KMS-11 (cell line): ENCODE data around the gene PGAP3.

ENCODE experiments used
- H2AFZ ChIP-seq: fragments of 200-600 bp; sonication (generic); 2 replicates; pipeline ENCODE4 v1.6.1; 2016; ENCODE audit warnings: antibody characterized with exemption, mixed run types, low read depth
- H3K27ac ChIP-seq: fragments of 200-600 bp; sonication (generic); 2 replicates; pipeline ENCODE4 v1.6.1; 2016; ENCODE audit warnings: mild to moderate bottlenecking, mixed run types
- H3K27me3 ChIP-seq: fragments of 200-600 bp; sonication (generic); 2 replicates; pipeline ENCODE4 v1.6.1; 2017; ENCODE audit warnings: mild to moderate bottlenecking, low read depth, mixed run types, moderate library complexity; ENCODE audit not compliant: insufficient read depth
- H3K36me3 ChIP-seq: fragments of 200-600 bp; sonication (generic); 2 replicates; pipeline ENCODE4 v1.6.1; 2017; ENCODE audit warnings: mild to moderate bottlenecking, mixed run types; ENCODE audit not compliant: insufficient read depth
- H3K4me1 ChIP-seq: fragments of 200-600 bp; sonication (generic); 2 replicates; pipeline ENCODE4 v1.6.1; 2016; ENCODE audit warnings: mild to moderate bottlenecking, low read depth, mixed run types; ENCODE audit not compliant: poor library complexity, severe bottlenecking
- H3K4me2 ChIP-seq: fragments of 200-600 bp; sonication (generic); 2 replicates; pipeline ENCODE4 v1.7.0; 2016; ENCODE audit warnings: mild to moderate bottlenecking, mixed run types
- H3K4me3 ChIP-seq: fragments of 200-600 bp; sonication (generic); IDR thresholded peaks from 2 replicates; pipeline ENCODE4 v1.6.1; 2017; ENCODE audit warnings: low read depth, low read length, mixed read lengths; ENCODE audit not compliant: insufficient read depth
- H3K79me2 ChIP-seq: fragments of 200-600 bp; sonication (generic); 2 replicates; pipeline ENCODE4 v1.6.1; 2016; ENCODE audit warnings: low read depth, mixed run types; ENCODE audit not compliant: insufficient read depth
- H3K9ac ChIP-seq: fragments of 200-600 bp; sonication (generic); 2 replicates; pipeline ENCODE4 v1.6.1; 2016; ENCODE audit warnings: mild to moderate bottlenecking, mixed run types
- H4K20me1 ChIP-seq: fragments of 200-600 bp; sonication (generic); 2 replicates; pipeline ENCODE4 v1.6.1; 2016; ENCODE audit warnings: mild to moderate bottlenecking, mixed run types; ENCODE audit not compliant: insufficient read depth
- CTCF ChIP-seq: fragments of 200-600 bp; sonication (generic); conservative IDR thresholded peaks from 2 replicates; pipeline ENCODE4 v1.6.1; 2017; ENCODE audit warnings: low read depth, mild to moderate bottlenecking, antibody characterized with exemption, low read length, moderate library complexity, mixed read lengths

PGAP3 gene

GRCh38 chr17:39658346-39658745 is 29.5 kb downstream of the PGAP3 start:
- Histone ChIP-seq H3K4me3 (no peak overlapping the region), H3K4me1 (peaks cover 10% of the 10 kb centered on the region), H3K4me2 (no peak overlapping the region), H2AFZ (no peak overlapping the region), H3K36me3 (no peaks in the 10 kb centered on the region), H3K27ac (no peak overlapping the region), H3K9ac (no peak overlapping the region), H3K27me3 (no peaks in the 10 kb centered on the region), H4K20me1 (no peaks in the 10 kb centered on the region), H3K79me2 (no peaks in the 10 kb centered on the region)
- TF ChIP-seq CTCF, result no peak

- no peaks in the 10 kb centered on the region for H3K27me3 ChIP-seq
- peaks cover 10% of the 10 kb centered on the region for H3K4me1 ChIP-seq
- H3K4me2 ChIP-seq, result no peak overlapping the region
- TF ChIP-seq CTCF, result no peak
- H2AFZ ChIP-seq, result no peak overlapping the region
- H4K20me1 ChIP-seq, result no peaks in the 10 kb centered on the region
- H3K27ac ChIP-seq, result no peak overlapping the region
- H3K9ac ChIP-seq, result no peak overlapping the region
- H3K36me3 ChIP-seq, result no peaks in the 10 kb centered on the region
- H3K79me2 ChIP-seq, result no peaks in the 10 kb centered on the region
- no peak overlapping the region for H3K4me3 ChIP-seq
These were observed 32.8 kb downstream of the PGAP3 start for GRCh38 chr17:39655105-39655504.

- Histone ChIP-seq H3K4me3 (no peak overlapping the region), H3K27me3 (no peaks in the 10 kb centered on the region), H3K9ac (no peak overlapping the region), H3K4me1 (peaks cover 10% of the 10 kb centered on the region), H2AFZ (no peak overlapping the region), H3K27ac (no peak overlapping the region), H3K4me2 (no peak overlapping the region), H3K79me2 (no peaks in the 10 kb centered on the region), H4K20me1 (no peaks in the 10 kb centered on the region), H3K36me3 (no peaks in the 10 kb centered on the region)
- peak; percentile 98 for TF ChIP-seq CTCF
These were observed 34.1 kb downstream of the PGAP3 start for GRCh38 chr17:39653662-39654331.

- TF ChIP-seq CTCF, result no peak
- Histone ChIP-seq H3K36me3 (no peaks in the 10 kb centered on the region), H3K4me3 (no peak overlapping the region), H3K4me2 (no peak overlapping the region), H3K4me1 (peaks cover 10% of the 10 kb centered on the region), H3K9ac (no peak overlapping the region), H3K27ac (no peak overlapping the region), H4K20me1 (no peaks in the 10 kb centered on the region), H3K27me3 (no peaks in the 10 kb centered on the region), H3K79me2 (no peaks in the 10 kb centered on the region), H2AFZ (no peak overlapping the region)
These were observed 34.6 kb downstream of the PGAP3 start for GRCh38 chr17:39653316-39653661.
